Hepatocyte (in vitro differentiated cells): ENCODE results near the gene STX18. TPM values are rescaled to one million over a fixed set of nuclear protein-coding genes. Genes with fewer than 3 reads are reported as not detected.
"Not testable (repeated sequence)": the region's sequence is repeated elsewhere in the genome, so short reads cannot be mapped to it uniquely, and the experiment has no call there.

Source experiments
- DNase-seq: peaks from one replicate; pipeline ENCODE4 v3.0.0-alpha.2; 2016; ENCODE audit warnings: low spot score
- H2AFZ ChIP-seq: fragments of 200-600 bp; sonication (generic); 2 replicates; pipeline ENCODE4 v1.6.0; 2016; ENCODE audit warnings: antibody characterized with exemption, mild to moderate bottlenecking
- H3K27ac ChIP-seq: fragments of 200-600 bp; sonication (generic); 2 replicates; pipeline ENCODE4 v1.5.1; 2016; ENCODE audit warnings: mild to moderate bottlenecking
- H3K27me3 ChIP-seq: fragments of 200-600 bp; sonication (generic); 2 replicates; pipeline ENCODE4 v1.6.1; 2016
- H3K36me3 ChIP-seq: fragments of 200-600 bp; sonication (generic); replicated peaks from 2 replicates; pipeline ENCODE4 v1.5.1; 2016; ENCODE audit warnings: low read depth; ENCODE audit not compliant: insufficient read depth
- H3K4me1 ChIP-seq: fragments of 200-600 bp; sonication (generic); 2 replicates; pipeline ENCODE4 v1.5.1; 2016; ENCODE audit warnings: mild to moderate bottlenecking, moderate library complexity; ENCODE audit not compliant: insufficient read depth
- H3K4me2 ChIP-seq: fragments of 200-600 bp; sonication (generic); 2 replicates; pipeline ENCODE4 v1.6.0; 2016
- H3K4me3 ChIP-seq: fragments of 200-600 bp; sonication (generic); 2 replicates; pipeline ENCODE4 v1.5.1; 2016; ENCODE audit warnings: mild to moderate bottlenecking
- H3K79me2 ChIP-seq: fragments of 200-600 bp; sonication (generic); 2 replicates; pipeline ENCODE4 v1.6.0; 2017; ENCODE audit warnings: mild to moderate bottlenecking
- H3K9me2 ChIP-seq: fragments of 200-600 bp; sonication (generic); replicated peaks from 2 replicates; pipeline ENCODE4 v1.6.0; 2017; ENCODE audit warnings: mild to moderate bottlenecking; ENCODE audit not compliant: insufficient read depth
- H3K9me3 ChIP-seq: fragments of 200-600 bp; sonication (generic); 2 replicates; pipeline ENCODE4 v1.5.1; 2016; ENCODE audit warnings: low read depth, mild to moderate bottlenecking
- H4K20me1 ChIP-seq: fragments of 200-600 bp; sonication (generic); 2 replicates; pipeline ENCODE4 v1.6.0; 2016; ENCODE audit warnings: mild to moderate bottlenecking; ENCODE audit not compliant: insufficient read depth, poor library complexity, severe bottlenecking
- EZH2 ChIP-seq: fragments of 200-600 bp; sonication (generic); IDR thresholded peaks from 2 replicates; pipeline ENCODE4 v1.6.1; 2016; ENCODE audit warnings: antibody characterized with exemption, mild to moderate bottlenecking, borderline replicate concordance
- EZH2phosphoT487 ChIP-seq: fragments of 200-600 bp; sonication (generic); IDR thresholded peaks from one replicate; pipeline ENCODE4 v1.6.1; 2018; ENCODE audit warnings: antibody characterized with exemption, mild to moderate bottlenecking, low read depth, moderate library complexity; ENCODE audit not compliant: unreplicated experiment, severe bottlenecking
- WGBS: methylation state at CpG from one replicate; pipeline ENCODE4 v1.1.6; 2016; ENCODE audit warnings: low lambda C conversion rate; ENCODE audit errors: missing lambda C conversion rate; 5-methylcytosine and 5-hydroxymethylcytosine counted together
- polyA plus RNA-seq: library from polyadenylated mRNA; unstranded; fragments of >200 nt; fragmentation: Nextera tagmentation; extraction: Ambion mirVana; gene quantifications from 2 replicates; pipeline ENCODE4 v1.2.1, GENCODE V29; 2016
- total RNA-seq: library from RNA; depleted of rRNA; stranded (reverse); fragments of >200 nt; gene quantifications from 2 replicates; pipeline ENCODE4 v1.2.3, GENCODE V29; 2014
- TF ChIP-seq, protein P1 (sequence below): fragments of 200-600 bp; sonication (generic); IDR thresholded peaks from 2 replicates; pipeline ENCODE4 v1.5.1; 2016; ENCODE audit warnings: antibody characterized with exemption, mild to moderate bottlenecking; ENCODE audit not compliant: poor library complexity

Gene STX18
- total and polyA plus RNA-seq, 2 experiments from 2014 or later: 32.1 to 54.3 TPM

DNA sequence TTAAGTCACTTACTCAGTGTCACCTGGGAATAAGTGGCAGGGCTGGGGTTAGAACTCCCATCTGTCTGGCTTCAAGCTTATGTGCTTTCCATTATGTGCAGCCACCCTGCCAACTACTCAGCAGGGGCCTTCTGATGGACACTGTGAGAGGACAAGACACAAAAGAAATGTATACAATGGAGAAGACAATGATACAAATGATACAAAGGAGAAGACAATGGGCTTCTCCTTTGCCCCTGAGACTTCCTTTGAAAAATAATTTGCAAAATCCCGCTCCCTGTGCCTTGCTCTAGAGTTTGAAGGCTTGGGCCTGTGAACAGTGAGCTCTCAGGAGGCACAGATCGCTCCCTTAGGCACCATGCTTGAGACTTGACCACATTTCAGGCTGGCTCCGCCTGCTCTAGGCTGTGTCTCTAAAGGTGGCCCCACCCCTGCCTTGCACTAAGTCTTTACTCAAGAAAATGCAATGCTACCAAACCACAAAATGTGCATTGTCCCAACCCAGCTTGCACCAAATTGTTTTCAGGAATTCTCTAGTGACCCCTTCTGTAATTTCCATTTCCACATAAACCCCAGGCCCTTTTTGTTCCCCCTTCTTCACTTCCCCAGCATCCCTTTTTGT, 27.1 kb upstream of the STX18 start:
- WGBS: 98% methylated on average over 3 of the region's 3 CpGs
- no peak overlapping the region for H3K4me2 ChIP-seq
- no peaks in the 10 kb centered on the region for H3K36me3 ChIP-seq
- H3K27me3 ChIP-seq: no peaks in the 10 kb centered on the region
- H2AFZ ChIP-seq: no peak overlapping the region
- H3K9me2 ChIP-seq: no peaks in the 10 kb centered on the region
- no peaks in the 10 kb centered on the region for H4K20me1 ChIP-seq
- no peak overlapping the region for H3K4me3 ChIP-seq
- TF ChIP-seq, protein P1, sequence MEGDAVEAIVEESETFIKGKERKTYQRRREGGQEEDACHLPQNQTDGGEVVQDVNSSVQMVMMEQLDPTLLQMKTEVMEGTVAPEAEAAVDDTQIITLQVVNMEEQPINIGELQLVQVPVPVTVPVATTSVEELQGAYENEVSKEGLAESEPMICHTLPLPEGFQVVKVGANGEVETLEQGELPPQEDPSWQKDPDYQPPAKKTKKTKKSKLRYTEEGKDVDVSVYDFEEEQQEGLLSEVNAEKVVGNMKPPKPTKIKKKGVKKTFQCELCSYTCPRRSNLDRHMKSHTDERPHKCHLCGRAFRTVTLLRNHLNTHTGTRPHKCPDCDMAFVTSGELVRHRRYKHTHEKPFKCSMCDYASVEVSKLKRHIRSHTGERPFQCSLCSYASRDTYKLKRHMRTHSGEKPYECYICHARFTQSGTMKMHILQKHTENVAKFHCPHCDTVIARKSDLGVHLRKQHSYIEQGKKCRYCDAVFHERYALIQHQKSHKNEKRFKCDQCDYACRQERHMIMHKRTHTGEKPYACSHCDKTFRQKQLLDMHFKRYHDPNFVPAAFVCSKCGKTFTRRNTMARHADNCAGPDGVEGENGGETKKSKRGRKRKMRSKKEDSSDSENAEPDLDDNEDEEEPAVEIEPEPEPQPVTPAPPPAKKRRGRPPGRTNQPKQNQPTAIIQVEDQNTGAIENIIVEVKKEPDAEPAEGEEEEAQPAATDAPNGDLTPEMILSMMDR: no peak
- TF ChIP-seq EZH2: no peak
- TF ChIP-seq EZH2phosphoT487: no peak
- H3K79me2 ChIP-seq: no peaks in the 10 kb centered on the region
- no peak overlapping the region for H3K27ac ChIP-seq
- no peaks in the 10 kb centered on the region for H3K4me1 ChIP-seq
- H3K9me3 ChIP-seq: no peaks in the 10 kb centered on the region
- no peak for DNase-seq

DNA sequence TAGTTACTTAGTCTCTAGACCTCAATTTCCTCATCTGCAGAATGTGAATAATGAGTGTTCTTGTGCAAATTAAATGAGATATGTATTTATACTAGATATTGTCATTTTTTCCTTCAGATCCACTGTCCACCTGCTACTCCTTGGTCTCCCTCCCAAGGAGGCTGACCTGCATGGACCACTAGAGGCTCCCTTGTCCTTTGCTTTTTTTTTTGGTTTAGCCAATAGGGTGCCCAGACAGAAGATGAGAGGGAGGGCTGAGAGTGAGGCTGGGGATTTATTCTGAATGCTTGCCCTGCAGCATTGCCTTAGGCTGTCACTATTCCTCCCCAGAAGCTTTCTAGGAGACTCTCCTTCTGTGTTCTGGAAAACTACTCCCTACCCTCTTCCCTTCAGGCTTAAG, 24.5 kb upstream of the STX18 start:
- H3K27me3 ChIP-seq, H3K4me2 ChIP-seq, H3K27ac ChIP-seq, H3K4me3 ChIP-seq, DNase-seq, H3K9me3 ChIP-seq, H4K20me1 ChIP-seq, H3K36me3 ChIP-seq, H3K9me2 ChIP-seq, H3K4me1 ChIP-seq, H2AFZ ChIP-seq, H3K79me2 ChIP-seq: not testable (repeated sequence)

DNA sequence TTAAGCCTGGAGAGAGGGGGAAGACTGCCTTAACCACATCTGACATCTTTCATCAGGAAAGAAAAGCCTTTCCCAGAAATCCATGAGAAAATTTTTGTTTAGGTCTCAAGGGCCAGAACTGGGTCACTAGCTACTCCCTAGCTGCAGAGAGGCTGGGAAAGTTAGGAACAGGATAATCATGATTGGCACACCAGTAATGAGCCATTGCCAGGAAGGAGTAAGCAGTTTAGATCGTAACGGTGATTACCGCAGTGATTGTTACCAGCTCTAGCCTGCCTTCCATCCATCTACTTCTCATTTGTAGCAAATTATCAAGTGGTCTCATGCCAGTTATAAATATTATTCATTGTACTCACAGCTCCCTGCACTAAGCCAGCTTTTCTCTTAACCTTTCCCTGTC, 22.7 kb upstream of the STX18 start:
- Histone ChIP-seq H4K20me1 (no peaks in the 10 kb centered on the region), H3K36me3 (no peaks in the 10 kb centered on the region), H3K27me3 (no peaks in the 10 kb centered on the region), H3K79me2 (no peaks in the 10 kb centered on the region), H3K9me3 (no peaks in the 10 kb centered on the region), H3K4me3 (no peak overlapping the region), H3K4me2 (no peak overlapping the region), H3K4me1 (no peaks in the 10 kb centered on the region), H3K9me2 (no peaks in the 10 kb centered on the region), H3K27ac (no peak overlapping the region), H2AFZ (no peak overlapping the region)
- DNase-seq: no peak
- TF ChIP-seq EZH2 (no peak), EZH2phosphoT487 (no peak)
- TF ChIP-seq, protein P1: no peak
- WGBS: 92% methylated on average over 3 of the region's 3 CpGs

DNA sequence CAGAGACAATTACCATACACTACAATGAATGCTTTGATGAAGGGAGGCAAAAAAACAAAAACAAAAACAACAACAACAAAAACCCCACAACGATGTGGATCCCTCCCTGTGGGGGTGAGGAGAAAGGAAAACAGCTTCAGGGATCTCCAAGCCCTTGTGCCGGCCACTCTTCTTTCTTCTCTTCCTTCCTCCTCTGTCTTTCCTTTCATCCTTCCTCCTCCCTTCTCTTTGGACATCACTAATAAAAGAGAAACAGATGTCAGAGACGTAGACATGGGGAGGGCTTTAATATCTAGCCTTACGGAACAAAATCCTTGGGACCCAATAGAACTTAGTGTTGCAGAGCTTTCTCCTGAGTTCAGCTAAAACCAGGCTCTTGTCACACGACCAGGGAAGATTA, 18.8 kb upstream of the STX18 start:
- 51% methylated on average over 5 of the region's 5 CpGs for WGBS
- H3K36me3 ChIP-seq: no peaks in the 10 kb centered on the region
- H3K9me3 ChIP-seq: no peaks in the 10 kb centered on the region
- H3K27me3 ChIP-seq: no peaks in the 10 kb centered on the region
- no peaks in the 10 kb centered on the region for H3K9me2 ChIP-seq
- no peaks in the 10 kb centered on the region for H3K79me2 ChIP-seq
- H2AFZ ChIP-seq: peak overlapping the region; percentile 25
- DNase-seq: no peak
- H3K27ac ChIP-seq: peak overlapping the region; percentile 53
- peak overlapping the region; percentile 33 for H3K4me2 ChIP-seq
- H3K4me3 ChIP-seq: no peak overlapping the region
- no peak for TF ChIP-seq EZH2
- no peak for TF ChIP-seq EZH2phosphoT487
- TF ChIP-seq, protein P1: no peak
- H3K4me1 ChIP-seq: no peaks in the 10 kb centered on the region
- H4K20me1 ChIP-seq: no peaks in the 10 kb centered on the region
